Keratinocyte (primary cell): ENCODE results near the gene DPEP2NB.

ENCODE experiments used
- EZH2 ChIP-seq: IDR thresholded peaks from one replicate; pipeline ENCODE4 v1.6.1; 2012; ENCODE audit warnings: inconsistent platforms, mild to moderate bottlenecking, low read length, moderate library complexity
- TF ChIP-seq, protein P1 (sequence below), 3 experiments: IDR thresholded peaks in 1 of 3; conservative IDR thresholded peaks in 1 of 3; optimal IDR thresholded peaks in 1 of 3; 2 replicates in 2 of 3; 3 replicates in 1 of 3; pipeline versions ENCODE3 to v1.5.1; 2011; ENCODE audit warnings: low read length in 3 of 3, mild to moderate bottlenecking in 3 of 3, moderate library complexity in 2 of 3, control low read depth in 1 of 3, inconsistent platforms in 1 of 3; ENCODE audit not compliant: insufficient read depth in 2 of 3; ENCODE audit errors: extremely low read depth in 1 of 3

DNA sequence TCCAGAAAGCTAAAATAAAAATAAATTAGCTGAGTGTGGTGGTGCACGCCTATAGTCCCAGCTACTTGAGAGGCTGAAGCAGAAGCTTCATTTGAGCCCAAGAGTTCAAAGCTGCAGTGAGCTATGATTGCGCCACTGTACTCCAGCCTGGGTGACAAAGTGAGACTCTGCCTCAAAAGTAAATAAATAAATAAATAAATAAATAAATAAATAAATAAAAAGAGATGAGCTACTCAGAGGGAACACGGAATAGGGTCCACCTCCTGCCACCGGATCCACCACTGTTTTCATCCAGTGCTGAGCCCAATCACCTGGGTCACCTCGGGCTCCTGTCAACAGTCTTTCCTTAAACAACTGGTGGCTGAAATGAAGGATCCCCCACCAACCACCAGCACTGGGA lies 28.8 kb downstream of the DPEP2NB start:
- TF ChIP-seq, protein P1, sequence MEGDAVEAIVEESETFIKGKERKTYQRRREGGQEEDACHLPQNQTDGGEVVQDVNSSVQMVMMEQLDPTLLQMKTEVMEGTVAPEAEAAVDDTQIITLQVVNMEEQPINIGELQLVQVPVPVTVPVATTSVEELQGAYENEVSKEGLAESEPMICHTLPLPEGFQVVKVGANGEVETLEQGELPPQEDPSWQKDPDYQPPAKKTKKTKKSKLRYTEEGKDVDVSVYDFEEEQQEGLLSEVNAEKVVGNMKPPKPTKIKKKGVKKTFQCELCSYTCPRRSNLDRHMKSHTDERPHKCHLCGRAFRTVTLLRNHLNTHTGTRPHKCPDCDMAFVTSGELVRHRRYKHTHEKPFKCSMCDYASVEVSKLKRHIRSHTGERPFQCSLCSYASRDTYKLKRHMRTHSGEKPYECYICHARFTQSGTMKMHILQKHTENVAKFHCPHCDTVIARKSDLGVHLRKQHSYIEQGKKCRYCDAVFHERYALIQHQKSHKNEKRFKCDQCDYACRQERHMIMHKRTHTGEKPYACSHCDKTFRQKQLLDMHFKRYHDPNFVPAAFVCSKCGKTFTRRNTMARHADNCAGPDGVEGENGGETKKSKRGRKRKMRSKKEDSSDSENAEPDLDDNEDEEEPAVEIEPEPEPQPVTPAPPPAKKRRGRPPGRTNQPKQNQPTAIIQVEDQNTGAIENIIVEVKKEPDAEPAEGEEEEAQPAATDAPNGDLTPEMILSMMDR (optimal IDR thresholded peaks at IDR 0.05 in 1 of 3, IDR thresholded peaks at IDR 0.05 in 1 of 3, conservative IDR thresholded peaks at IDR 0.05 in 1 of 3; ENCODE audit: extremely low read depth in 1 of 3, insufficient read depth in 2 of 3, low read length in 3 of 3) = no peak
- no peak for TF ChIP-seq EZH2
